A673 (cell line): ENCODE data around the gene KDELR3.

Experiments used
- CTCF ChIP-seq: fragments of 300-800, 200-600 bp; sonication (generic); conservative IDR thresholded peaks from 2 replicates; pipeline ENCODE4 v1.5.1; 2017; ENCODE audit warnings: low read depth, mild to moderate bottlenecking, antibody characterized with exemption, low read length, moderate library complexity, mixed read lengths
- EZH2 ChIP-seq: fragments of 200-600 bp; sonication (generic); IDR thresholded peaks from 2 replicates; pipeline ENCODE4 v1.6.1; 2017; ENCODE audit warnings: borderline replicate concordance, low read depth, mild to moderate bottlenecking, mixed read lengths, antibody characterized with exemption, low read length; ENCODE audit not compliant: poor library complexity, severe bottlenecking

- no peak for TF ChIP-seq CTCF
- TF ChIP-seq EZH2, result no peak
Observed at GRCh38 chr22:38477585-38477984, 9.7 kb downstream of the KDELR3 start.
